ENCODE results near the gene MYO1E. TPM values are rescaled to one million over a fixed set of nuclear protein-coding genes. Genes with fewer than 3 reads are reported as not detected.
"Not testable (repeated sequence)": the region's sequence is repeated elsewhere in the genome, so short reads cannot be mapped to it uniquely, and the experiment has no call there.

MYO1E gene
- total and polyA plus RNA-seq, 10 donors: 21.3 to 115 (median 65.6) TPM

DNA sequence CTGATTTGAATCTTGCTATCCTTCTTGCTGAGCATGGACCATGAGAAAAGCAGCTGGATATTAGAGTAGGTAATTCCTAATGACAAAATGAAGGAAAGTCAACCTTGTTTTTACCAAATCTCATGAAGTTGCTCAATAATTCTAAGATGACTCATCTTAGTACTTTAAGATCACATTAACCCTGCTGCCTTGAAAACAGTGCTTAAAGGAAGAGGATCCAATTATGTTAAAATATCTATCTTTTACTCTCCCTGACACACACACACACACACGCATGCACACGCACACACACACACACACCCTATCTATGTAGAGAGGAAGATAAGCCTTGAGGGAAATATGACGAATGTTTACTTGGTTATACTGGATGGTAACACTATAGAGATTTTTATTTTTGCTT is 16.0 kb upstream of the MYO1E start:
- Histone ChIP-seq H3K4me3 (no peak overlapping the region), H3K36me3 (no peaks in the 10 kb centered on the region), H3K27ac (no peak overlapping the region), H3K27me3 (replicated peaks in 1 of 7) (no peaks in the 10 kb centered on the region), H3K9me3 (no peaks in the 10 kb centered on the region), H3K4me1 (peaks cover 0 to 15% (median 0%) of the 10 kb centered on the region in 6 donors)
- 61 to 86% (median 70%) methylated on average over 3 of the region's 3 CpGs for WGBS, 5 donors
- intact Hi-C loops (cut with DNase I; ENCODE audit: low total_unique reads): no loop called here
- no peak for DNase-seq
- TF ChIP-seq POLR2A (IDR thresholded peaks at IDR 0.05): no peak
- no peak for TF ChIP-seq POLR2AphosphoS5 (IDR thresholded peaks at IDR 0.05)

DNA sequence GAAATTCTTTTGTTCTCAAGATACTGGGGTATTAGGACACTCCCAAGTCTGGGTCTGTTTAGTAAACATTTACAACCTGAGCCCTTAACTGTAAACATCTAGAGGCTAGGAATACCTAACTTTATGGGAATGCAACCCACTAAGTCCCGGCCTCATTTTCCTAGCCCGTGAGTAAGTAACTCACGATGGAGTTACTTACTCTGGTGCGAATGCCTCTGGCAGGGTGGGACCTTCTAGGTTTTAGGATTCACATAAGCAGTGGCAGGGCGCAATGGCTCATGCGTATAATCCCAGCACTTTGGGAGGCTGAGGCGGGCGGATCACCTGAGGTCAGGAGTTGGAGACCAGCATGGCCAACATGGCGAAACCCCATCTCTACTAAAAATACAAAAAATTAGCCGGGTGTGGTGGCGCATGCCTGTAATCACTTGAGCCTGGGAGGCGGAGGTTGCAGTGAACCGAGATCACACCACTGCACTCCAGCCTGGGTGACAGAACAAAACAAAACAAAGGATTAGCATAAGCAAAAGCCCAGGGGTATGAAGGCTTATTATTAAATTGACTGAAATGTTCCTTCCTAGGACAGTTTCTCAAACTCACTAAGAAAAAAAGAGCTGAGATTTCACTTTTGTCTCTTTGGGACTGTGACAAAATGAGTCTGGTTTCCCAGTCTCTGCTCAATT is 14.7 kb upstream of the MYO1E start:
- intact Hi-C loops (cut with DNase I; ENCODE audit: low total_unique reads); H3K4me3 ChIP-seq; H3K27me3 ChIP-seq (replicated peaks in 1 of 7); H3K36me3 ChIP-seq; H3K27ac ChIP-seq; H3K4me1 ChIP-seq; H3K9me3 ChIP-seq: not testable (repeated sequence)
- 96 to 98% (median 96%) methylated on average over 13 of the region's 13 CpGs for WGBS, 5 donors
- DNase-seq: peak; percentile 34

DNA sequence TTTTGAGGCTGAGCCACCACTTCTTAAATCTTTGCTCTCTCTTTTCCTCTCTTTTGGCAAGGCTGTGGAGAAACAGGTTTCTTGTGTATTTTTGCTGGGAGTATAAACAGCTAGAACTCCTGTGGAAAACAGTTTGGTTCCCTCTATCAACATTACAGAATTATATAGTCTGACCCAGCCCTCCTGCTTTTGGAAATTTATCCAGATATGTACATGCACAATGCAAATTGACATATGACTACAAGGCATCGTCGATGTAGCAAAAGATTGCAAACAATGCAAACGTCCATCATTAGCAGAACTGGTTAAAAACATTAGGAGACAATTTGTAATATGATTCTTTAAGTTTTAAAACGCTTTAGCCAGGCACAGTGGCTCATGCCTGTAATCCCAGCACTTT is 12.5 kb upstream of the MYO1E start:
- Histone ChIP-seq H3K27me3 (replicated peaks in 1 of 7) (no peaks in the 10 kb centered on the region), H3K9me3 (no peaks in the 10 kb centered on the region), H3K36me3 (no peaks in the 10 kb centered on the region), H3K27ac (no peak overlapping the region), H3K4me1 (peaks cover 0 to 10% (median 0%) of the 10 kb centered on the region in 6 donors), H3K4me3 (no peak overlapping the region)
- TF ChIP-seq POLR2A (IDR thresholded peaks at IDR 0.05): no peak
- TF ChIP-seq, protein P1, sequence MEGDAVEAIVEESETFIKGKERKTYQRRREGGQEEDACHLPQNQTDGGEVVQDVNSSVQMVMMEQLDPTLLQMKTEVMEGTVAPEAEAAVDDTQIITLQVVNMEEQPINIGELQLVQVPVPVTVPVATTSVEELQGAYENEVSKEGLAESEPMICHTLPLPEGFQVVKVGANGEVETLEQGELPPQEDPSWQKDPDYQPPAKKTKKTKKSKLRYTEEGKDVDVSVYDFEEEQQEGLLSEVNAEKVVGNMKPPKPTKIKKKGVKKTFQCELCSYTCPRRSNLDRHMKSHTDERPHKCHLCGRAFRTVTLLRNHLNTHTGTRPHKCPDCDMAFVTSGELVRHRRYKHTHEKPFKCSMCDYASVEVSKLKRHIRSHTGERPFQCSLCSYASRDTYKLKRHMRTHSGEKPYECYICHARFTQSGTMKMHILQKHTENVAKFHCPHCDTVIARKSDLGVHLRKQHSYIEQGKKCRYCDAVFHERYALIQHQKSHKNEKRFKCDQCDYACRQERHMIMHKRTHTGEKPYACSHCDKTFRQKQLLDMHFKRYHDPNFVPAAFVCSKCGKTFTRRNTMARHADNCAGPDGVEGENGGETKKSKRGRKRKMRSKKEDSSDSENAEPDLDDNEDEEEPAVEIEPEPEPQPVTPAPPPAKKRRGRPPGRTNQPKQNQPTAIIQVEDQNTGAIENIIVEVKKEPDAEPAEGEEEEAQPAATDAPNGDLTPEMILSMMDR (IDR thresholded peaks at IDR 0.05 in 8 of 11, conservative IDR thresholded peaks at IDR 0.05 in 3 of 11): no peak
- no peak for TF ChIP-seq POLR2AphosphoS5 (IDR thresholded peaks at IDR 0.05)
- 87 to 96% (median 92%) methylated on average over 4 of the region's 4 CpGs for WGBS, 5 donors
- intact Hi-C loops (cut with DNase I; ENCODE audit: low total_unique reads): no loop called here
- DNase-seq: peak; percentile 17

- Histone ChIP-seq H3K4me3 (no peak overlapping the region), H3K9me3 (no peaks in the 10 kb centered on the region), H3K36me3 (no peaks in the 10 kb centered on the region), H3K27me3 (replicated peaks in 1 of 7) (no peaks in the 10 kb centered on the region), H3K4me1 (peaks cover 0 to 10% (median 0%) of the 10 kb centered on the region in 6 donors), H3K27ac (no peak overlapping the region)
- TF ChIP-seq, protein P1 (IDR thresholded peaks at IDR 0.05 in 8 of 11, conservative IDR thresholded peaks at IDR 0.05 in 3 of 11): no peak
- TF ChIP-seq POLR2AphosphoS5 (IDR thresholded peaks at IDR 0.05) (no peak), POLR2A (IDR thresholded peaks at IDR 0.05) (no peak)
- WGBS, 5 donors: 75 to 78% (median 77%) methylated on average over 3 of the region's 3 CpGs
- DNase-seq: no peak
- intact Hi-C loops (cut with DNase I; ENCODE audit: low total_unique reads): no loop called here
These were observed 11.8 kb upstream of the MYO1E start for GRCh38 chr15:59384507-59384906.

DNA sequence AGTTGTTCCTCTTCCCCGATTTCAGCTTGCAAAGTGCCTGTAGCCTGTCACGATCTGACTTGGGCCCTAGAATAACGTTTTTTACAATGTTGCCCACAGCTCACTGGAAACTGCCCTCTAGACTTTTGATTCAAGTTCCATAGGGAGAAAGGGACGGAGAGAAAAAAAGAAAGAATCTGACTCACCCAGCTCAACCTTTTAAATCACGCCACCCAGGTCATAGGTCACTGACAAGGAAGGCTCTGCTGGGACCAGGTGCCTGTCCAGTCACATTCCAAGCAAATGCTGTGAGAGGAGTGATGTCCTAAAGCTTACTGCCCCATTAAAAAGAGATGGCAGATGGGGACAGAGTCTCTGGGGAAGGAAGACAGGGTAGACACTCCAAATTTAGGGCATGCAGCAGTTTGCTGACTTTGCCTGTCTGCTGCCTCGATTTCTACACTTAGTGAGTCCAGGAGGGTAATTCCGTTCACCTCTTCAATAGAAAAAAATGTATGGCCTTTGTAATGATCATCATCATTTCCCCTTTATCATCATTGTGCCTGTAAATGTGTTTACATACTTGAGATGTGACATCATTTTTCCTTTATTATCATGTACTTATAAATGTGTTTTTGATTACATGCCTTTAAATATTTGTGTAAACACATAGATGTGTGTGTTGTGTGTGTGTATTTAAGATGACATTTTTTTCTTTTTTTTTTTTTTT is 8.4 kb upstream of the MYO1E start:
- 72 to 78% (median 77%) methylated on average over 7 of the region's 7 CpGs for WGBS, 5 donors
- H3K9me3 ChIP-seq: no peaks in the 10 kb centered on the region
- no peaks in the 10 kb centered on the region for H3K36me3 ChIP-seq
- no peaks in the 10 kb centered on the region for H3K27me3 ChIP-seq (replicated peaks in 1 of 7)
- intact Hi-C loops (cut with DNase I; ENCODE audit: low total_unique reads): no loop called here
- H3K4me3 ChIP-seq: no peak overlapping the region
- no peak for DNase-seq
- TF ChIP-seq POLR2AphosphoS5 (IDR thresholded peaks at IDR 0.05) (no peak), POLR2A (IDR thresholded peaks at IDR 0.05) (no peak)
- TF ChIP-seq, protein P1 (IDR thresholded peaks at IDR 0.05 in 8 of 11, conservative IDR thresholded peaks at IDR 0.05 in 3 of 11): no peak
- peaks cover 0 to 23% (median 0%) of the 10 kb centered on the region in 6 donors for H3K4me1 ChIP-seq
- H3K27ac ChIP-seq: no peak overlapping the region

Data from spleen (tissue), 11 donors.